ENCODE measurements around the gene CDHR1. TPM values are rescaled to one million over a fixed set of nuclear protein-coding genes. Genes with fewer than 3 reads are reported as not detected.

The CDHR1 gene
- total RNA-seq, 4 donors from 2014 or later, result under 0.01 to 0.17 (median 0.06) TPM; not detected in 1

- H3K27ac ChIP-seq (replicated peaks in 1 of 4), result no peak overlapping the region
- no peaks in the 10 kb centered on the region for H3K4me1 ChIP-seq
- no peaks in the 10 kb centered on the region for H3K36me3 ChIP-seq
Observed at GRCh38 chr10:84184517-84184916, 9.8 kb upstream of the CDHR1 start.

GRCh38 chr10:84185526-84186175 is 8.7 kb upstream of the CDHR1 start:
- no peak for DNase-seq (ENCODE audit: extremely low spot score)
- H3K4me3 ChIP-seq, result no peak overlapping the region
- H3K27me3 ChIP-seq, result peaks cover 0 to 45% (median 0%) of the 10 kb centered on the region in 4 donors
- intact Hi-C loops (cut with DNase I), result no loop called here
- TF ChIP-seq EP300 (IDR thresholded peaks at IDR 0.05) (no peak), POLR2A (IDR thresholded peaks at IDR 0.05; ENCODE audit: low read depth) (no peak), POLR2AphosphoS5 (IDR thresholded peaks at IDR 0.05) (no peak)
- TF ChIP-seq, protein P1, sequence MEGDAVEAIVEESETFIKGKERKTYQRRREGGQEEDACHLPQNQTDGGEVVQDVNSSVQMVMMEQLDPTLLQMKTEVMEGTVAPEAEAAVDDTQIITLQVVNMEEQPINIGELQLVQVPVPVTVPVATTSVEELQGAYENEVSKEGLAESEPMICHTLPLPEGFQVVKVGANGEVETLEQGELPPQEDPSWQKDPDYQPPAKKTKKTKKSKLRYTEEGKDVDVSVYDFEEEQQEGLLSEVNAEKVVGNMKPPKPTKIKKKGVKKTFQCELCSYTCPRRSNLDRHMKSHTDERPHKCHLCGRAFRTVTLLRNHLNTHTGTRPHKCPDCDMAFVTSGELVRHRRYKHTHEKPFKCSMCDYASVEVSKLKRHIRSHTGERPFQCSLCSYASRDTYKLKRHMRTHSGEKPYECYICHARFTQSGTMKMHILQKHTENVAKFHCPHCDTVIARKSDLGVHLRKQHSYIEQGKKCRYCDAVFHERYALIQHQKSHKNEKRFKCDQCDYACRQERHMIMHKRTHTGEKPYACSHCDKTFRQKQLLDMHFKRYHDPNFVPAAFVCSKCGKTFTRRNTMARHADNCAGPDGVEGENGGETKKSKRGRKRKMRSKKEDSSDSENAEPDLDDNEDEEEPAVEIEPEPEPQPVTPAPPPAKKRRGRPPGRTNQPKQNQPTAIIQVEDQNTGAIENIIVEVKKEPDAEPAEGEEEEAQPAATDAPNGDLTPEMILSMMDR (IDR thresholded peaks at IDR 0.05), result no peak
- 65% methylated on average over 10 of the region's 11 CpGs for WGBS
- no peaks in the 10 kb centered on the region for H3K9me3 ChIP-seq
- H3K4me1 ChIP-seq, result no peaks in the 10 kb centered on the region
- no peak overlapping the region for H3K27ac ChIP-seq (replicated peaks in 1 of 4)
- no peaks in the 10 kb centered on the region for H3K36me3 ChIP-seq

More at GRCh38 chr10:84184517-84184916, 9.8 kb upstream of the CDHR1 start:
- TF ChIP-seq EP300 (IDR thresholded peaks at IDR 0.05) (no peak), POLR2AphosphoS5 (IDR thresholded peaks at IDR 0.05) (no peak), POLR2A (IDR thresholded peaks at IDR 0.05; ENCODE audit: low read depth) (no peak)
- TF ChIP-seq, protein P1 (IDR thresholded peaks at IDR 0.05), result no peak
- Histone ChIP-seq H3K9me3 (no peaks in the 10 kb centered on the region), H3K4me3 (no peak overlapping the region), H3K27me3 (peaks cover 0 to 40% (median 0%) of the 10 kb centered on the region in 4 donors)
- WGBS, result 78% methylated on average over 4 of the region's 4 CpGs
- no peak for DNase-seq (ENCODE audit: extremely low spot score)
- intact Hi-C loops (cut with DNase I), result no loop called here

DNA sequence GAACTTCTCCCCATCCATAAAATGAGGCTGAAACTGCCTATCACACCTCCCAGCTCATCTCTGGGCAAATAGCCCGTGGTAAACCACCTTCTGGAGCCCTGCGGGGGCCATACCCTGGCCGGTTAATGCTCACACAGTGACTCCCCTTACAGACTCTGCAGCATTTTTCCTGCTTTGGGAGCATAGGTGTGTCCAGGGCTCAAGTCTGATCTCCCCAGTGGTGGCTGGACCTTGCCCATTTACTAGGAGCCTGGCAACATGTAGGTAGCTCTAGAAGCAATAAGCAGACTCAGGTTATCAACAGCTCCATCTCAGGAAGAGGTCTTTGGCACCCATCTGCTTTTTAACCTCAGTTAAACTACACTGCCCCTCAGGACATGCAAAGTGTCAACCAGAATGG is 5.5 kb upstream of the CDHR1 start:
- WGBS, result 70% methylated on average over 3 of the region's 3 CpGs
- Histone ChIP-seq H3K4me1 (peaks cover 0 to 1% (median under 1%) of the 10 kb centered on the region in 4 donors), H3K36me3 (no peaks in the 10 kb centered on the region), H3K27ac (replicated peaks in 1 of 4) (no peak overlapping the region), H3K4me3 (no peak overlapping the region), H3K9me3 (no peaks in the 10 kb centered on the region), H3K27me3 (peaks cover 0 to 75% (median 1%) of the 10 kb centered on the region in 4 donors)
- DNase-seq (ENCODE audit: extremely low spot score), result no peak
- TF ChIP-seq POLR2A (IDR thresholded peaks at IDR 0.05; ENCODE audit: low read depth) (no peak), POLR2AphosphoS5 (IDR thresholded peaks at IDR 0.05) (no peak), EP300 (IDR thresholded peaks at IDR 0.05) (no peak)
- TF ChIP-seq, protein P1 (IDR thresholded peaks at IDR 0.05), result no peak
- intact Hi-C loops (cut with DNase I), result no loop called here

- 86% methylated on average over 1 of the region's 3 CpGs for WGBS
- H3K4me3 ChIP-seq, result no peak overlapping the region
- intact Hi-C loops (cut with DNase I), result no loop called here
- TF ChIP-seq, protein P1 (IDR thresholded peaks at IDR 0.05), result no peak
- TF ChIP-seq EP300 (IDR thresholded peaks at IDR 0.05) (no peak), POLR2AphosphoS5 (IDR thresholded peaks at IDR 0.05) (no peak)
- no peaks in the 10 kb centered on the region for H3K9me3 ChIP-seq
- peaks cover 0 to 80% (median 16%) of the 10 kb centered on the region in 4 donors for H3K27me3 ChIP-seq
- H3K36me3 ChIP-seq, result no peaks in the 10 kb centered on the region
- peaks cover 6 to 19% (median 15%) of the 10 kb centered on the region in 4 donors for H3K4me1 ChIP-seq
- no peak for DNase-seq (ENCODE audit: extremely low spot score)
- no peak overlapping the region for H3K27ac ChIP-seq (replicated peaks in 1 of 4)
Observed at GRCh38 chr10:84190621-84191020, 3.7 kb upstream of the CDHR1 start.

All from esophagus muscularis mucosa (tissue), 4 donors.